Measurements from ENCODE around the gene SLCO2B1.

SLCO2B1 gene

DNA sequence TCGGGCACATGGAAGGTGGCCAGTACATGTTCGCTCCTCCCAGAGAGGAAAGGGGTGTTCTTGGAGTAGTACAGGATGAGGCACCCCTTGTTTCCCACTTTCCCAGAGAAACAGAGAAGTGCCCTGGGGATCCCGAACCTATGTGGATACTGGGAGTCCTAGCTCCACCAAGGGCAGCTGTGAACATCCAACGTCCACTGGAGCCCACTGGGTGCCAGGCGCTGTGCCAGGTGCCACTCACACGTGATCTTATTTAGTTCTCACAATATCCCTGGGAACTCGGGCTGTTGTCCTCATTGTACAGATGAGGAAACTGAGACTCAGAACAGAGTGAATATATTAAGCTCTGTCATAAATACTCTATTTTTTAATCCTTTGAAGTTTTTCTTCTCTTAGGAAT, 12.0 kb downstream of the SLCO2B1 start:
- no peak for DNase-seq

DNA sequence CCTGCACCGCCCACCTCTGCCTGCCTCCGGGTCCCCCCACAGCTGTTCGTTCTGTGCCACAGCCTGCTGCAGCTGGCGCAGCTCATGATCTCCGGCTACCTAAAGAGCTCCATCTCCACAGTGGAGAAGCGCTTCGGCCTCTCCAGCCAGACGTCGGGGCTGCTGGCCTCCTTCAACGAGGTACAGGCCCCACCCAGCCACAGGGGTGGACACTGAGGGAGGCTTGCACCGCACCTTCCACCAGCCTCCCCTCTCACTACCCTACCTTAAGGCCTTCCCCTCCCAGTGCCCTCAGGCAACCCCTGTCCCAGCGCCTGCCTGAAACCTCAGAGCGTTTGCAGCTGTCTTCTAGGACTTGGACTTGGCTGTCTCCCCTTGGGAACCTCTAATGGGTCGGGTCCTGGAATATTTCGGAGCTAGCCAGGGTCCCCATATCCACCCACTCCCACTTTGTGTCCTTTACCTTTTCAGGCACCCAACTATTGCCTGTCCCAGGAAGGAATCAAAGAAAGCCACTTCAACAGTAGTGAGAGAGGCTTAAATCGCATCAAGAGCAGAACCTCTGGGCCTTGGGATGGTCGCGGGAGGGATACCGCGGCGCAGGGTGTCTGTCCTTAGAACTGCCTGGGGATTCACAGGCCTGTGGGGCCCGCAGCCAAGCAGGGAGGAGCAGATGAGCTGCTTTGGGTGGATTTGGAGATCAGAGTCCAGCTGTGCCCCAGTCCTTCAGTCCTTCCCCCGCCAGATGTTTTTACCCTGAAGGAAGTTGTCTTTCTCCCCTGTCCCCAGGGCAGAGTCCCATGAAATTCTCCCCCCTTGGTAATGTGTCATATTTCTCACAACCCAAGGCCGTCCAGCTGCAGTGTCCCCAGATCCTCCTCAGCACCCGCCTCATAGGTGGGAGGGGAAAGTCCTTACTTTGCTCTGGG, 13.3 kb downstream of the SLCO2B1 start:
- no peak for DNase-seq

DNA sequence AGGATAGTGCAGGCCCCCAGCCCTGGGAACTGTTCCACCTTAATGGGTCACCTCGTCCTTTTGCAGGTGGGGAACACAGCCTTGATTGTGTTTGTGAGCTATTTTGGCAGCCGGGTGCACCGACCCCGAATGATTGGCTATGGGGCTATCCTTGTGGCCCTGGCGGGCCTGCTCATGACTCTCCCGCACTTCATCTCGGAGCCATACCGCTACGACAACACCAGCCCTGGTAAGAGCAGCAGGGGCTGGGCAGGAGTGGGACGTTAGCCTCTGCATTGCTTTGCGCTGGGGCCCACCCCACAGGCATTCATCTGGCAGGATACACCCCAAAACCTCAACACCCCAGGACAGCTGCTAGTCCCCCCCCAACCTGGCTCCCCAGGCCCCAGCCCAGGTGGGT, 14.8 kb downstream of the SLCO2B1 start:
- no peak for DNase-seq

DNA sequence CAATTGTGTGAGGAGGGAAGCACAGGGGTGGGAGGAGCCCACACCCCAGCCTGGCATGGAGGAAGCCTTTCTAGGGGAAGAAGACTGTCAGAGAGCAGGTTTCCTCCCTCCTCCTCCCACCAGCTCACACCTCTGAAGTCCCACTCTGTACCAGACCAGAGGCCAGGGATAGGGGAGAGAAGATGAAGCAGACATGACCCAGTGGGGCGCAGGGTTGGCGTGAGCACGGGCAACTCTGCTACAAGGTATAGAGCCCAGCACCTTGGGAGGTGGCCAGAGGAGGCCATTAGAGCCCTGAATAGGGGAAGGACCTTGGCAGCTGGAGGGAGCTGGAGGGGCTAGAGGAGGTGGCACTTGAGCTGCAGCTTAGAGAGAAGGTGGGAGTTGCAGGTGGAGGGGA, 15.9 kb downstream of the SLCO2B1 start:
- no peak for DNase-seq

DNA sequence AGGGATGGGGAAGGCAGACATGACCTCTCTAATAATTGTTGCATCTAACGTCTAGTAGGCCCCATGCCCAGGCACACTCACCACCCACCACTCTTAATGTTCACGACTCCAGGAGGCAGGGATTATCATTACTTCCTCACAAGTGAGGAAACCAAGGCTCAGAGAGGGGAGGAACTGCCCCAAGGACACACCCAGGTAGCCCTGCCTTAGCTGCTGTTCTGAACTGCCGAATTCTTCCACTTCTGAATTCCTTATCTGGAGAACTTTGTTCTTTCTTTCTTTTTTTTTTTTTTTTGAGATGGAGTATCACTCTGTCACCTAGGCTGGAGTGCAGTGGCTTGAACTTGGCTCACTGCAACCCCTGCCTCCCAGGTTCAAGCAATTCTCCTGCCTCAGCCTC, 16.7 kb downstream of the SLCO2B1 start:
- no peak for DNase-seq

DNA sequence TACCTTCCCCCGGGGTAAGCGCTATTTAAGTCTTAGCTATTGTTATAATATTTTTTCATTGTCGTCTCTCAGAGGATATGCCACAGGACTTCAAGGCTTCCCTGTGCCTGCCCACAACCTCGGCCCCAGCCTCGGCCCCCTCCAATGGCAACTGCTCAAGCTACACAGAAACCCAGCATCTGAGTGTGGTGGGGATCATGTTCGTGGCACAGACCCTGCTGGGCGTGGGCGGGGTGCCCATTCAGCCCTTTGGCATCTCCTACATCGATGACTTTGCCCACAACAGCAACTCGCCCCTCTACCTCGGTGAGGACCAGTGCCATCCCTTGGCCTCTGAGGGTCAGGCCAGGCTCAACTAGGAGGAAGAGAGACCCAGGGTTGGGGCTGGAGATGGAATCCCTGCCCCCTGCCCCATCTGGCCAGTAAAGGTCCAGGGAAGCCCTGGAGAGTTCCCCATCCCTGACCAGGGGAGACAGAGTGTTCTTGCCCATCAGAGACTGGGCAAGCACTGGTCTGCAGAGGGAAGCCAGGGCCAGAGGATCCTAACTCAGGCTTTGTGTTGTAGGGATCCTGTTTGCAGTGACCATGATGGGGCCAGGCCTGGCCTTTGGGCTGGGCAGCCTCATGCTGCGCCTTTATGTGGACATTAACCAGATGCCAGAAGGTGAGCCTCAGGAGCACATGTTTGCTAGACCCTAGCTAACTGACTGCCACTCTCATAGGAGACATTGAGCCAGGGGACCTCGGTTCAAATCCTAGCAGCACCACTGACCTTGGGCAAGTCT, 18.4 kb downstream of the SLCO2B1 start:
- DNase-seq, result no peak

DNA sequence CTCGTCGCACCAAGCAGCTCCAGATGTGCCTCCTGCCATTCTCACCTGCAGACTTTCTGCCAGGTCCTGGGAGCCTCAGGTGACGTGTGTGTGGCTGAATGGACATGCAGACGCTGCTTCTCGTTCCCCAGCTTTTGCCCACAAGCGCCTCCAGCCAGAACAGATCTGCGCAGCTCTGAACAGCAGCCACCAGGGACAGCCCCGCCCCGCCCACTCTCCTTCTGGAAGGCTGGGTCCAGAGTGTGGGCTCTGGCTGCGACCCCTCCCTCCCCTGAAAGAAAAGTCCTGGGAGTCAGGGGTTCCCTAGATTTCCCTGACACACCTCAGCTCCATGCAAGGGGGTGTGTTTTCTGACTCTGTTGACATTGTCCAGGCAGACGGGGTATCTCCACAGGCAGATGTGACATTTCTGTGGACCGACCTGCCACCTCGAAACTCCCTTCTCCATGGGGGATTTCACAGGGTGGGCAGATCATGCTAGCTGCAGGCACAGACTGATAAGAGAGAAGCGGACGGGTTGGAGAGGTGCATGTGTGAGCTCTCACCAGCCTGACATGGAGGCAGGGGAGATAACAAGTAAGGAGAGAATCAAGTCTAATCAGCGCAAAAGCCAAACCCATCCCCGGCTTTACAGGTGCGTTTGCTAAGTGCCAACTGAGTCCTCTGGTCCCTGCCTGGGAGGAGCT, 19.8 kb downstream of the SLCO2B1 start:
- DNase-seq, result no peak

DNA sequence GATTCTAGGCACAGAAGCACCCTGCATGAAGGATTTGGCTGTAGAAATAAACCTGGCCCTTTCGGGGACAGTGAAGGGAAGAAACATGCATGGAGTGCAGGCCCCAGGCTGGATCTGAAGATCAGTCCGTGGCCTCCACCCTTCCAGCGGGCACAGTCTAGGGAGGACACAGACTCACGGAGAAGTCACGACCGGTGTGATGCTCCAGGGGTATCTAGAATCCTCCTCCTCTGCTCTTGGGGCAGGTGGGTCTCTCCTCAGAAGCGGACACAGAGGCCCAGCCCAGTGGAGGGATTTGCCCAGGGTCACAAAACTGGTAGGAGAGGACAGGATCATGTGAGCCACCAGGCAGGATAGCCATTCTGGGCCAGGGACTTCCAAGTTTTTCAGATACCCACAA, 22.4 kb downstream of the SLCO2B1 start:
- no peak for DNase-seq

DNA sequence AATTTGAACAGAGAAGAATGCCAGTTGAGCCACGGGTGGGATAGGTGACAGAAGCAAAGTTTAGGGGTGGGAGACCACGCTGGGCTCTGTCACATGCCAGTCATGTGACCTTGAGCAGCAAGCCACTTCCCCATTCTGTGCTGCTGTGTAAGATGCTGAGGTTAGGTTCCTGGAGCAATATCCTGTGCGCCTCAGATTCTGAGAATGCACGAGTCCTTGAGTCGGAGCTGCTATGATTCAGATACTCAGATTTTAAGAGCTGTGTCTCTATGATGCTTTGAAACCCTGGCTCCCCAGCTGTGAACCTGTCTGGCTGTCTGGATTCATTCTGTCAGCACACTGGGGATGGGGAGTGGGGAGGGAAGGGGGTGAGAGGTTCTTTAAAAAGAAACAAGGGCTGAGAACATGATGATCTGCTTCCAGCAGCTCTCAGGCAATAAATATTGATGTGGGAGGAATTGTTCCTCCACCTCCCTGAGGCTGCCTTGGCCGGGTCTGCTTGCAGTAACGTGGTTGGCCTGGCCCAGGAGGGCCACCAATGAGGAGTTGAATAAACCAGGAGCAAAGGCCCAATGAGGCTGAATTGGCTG, 24.0 kb downstream of the SLCO2B1 start:
- no peak for DNase-seq

DNA sequence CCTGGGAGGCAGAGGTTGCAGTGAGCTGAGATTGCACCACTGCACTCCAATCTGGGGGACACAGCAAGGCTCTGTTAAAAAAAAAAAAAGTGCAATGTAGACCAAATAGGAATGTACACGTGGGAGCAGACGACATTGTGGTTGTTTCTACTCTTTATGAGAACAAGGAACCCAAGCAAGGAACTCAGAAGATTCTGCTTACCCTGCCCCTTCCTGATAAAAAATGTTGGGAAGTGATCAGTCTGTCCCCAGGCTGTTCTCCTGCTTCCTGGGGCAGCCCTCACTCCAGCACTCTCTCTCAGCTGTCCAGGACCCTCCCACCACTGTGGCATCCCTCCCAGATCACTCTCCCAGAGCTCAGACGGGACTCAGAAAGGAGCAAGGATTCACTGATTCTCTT, 31.8 kb downstream of the SLCO2B1 start:
- DNase-seq, result no peak

DNA sequence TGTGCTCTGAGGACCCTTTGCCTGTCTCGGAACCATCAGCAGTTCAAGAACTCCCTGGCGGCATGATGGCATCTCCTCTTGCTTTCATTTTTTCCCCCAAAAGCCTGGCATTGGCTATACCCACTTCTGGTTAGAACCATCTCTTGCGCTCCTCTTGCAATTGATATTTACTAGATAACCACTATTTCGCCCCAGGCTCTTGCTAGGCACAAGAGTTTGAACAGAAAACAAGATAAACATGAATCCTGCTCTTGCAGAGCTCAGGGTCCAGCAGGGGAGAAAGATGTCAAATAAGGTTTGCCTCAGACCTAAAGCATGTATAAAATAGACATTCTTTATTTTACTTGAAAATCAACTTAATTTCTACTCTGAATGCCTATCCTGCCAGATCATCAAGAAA, 33.1 kb downstream of the SLCO2B1 start:
- no peak for DNase-seq

DNA sequence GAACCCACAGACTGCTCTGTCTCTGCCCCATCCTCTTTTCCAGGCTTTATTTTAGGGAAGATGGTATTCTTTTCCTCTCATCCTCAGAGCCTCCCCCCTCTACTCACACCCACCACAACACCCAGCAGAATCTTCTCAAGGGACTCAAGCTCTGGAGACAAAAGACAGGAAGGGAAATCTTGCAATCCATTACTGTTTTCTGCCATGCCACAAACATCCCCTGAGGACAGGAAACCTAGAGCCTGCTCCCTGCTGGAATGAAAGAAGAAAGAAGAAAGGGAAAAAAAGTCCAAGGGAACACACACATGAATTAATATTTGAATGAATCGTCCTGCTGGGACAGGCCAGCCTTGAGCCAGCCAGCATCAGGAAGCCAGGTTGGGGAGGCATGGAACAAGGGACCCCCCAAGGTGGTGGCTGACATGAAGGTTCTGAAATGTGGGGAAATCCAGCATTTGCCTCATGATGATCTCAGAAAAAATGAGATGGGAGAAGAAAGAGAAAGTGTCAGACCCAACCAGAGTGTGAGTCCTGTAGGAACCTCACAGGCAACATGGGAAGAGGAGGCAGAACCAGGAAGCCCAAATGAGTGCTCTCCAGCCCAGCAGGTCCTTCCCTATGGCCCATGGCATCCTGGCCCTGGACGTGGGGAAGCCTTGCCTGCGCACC, 34.0 kb downstream of the SLCO2B1 start:
- no peak for DNase-seq

DNA sequence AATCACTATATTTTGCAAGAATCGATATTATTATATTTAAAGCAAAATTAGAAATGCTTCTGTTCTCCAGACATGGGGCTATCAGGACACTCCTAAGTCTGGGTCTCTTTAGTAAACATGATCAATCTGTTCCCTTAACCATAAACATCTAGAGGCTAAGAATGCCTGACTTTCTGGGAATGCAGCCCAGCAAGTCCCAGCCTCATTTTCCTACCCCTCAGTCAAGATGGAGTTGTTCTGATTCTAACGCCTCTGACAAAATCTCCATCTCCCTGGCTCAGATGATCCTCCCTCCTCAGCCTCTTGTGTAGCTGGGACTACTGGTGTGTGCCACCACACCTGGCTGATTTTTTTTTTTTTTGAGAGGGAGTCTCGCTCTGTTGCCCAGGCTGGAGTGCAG, 35.0 kb downstream of the SLCO2B1 start:
- no peak for DNase-seq

DNA sequence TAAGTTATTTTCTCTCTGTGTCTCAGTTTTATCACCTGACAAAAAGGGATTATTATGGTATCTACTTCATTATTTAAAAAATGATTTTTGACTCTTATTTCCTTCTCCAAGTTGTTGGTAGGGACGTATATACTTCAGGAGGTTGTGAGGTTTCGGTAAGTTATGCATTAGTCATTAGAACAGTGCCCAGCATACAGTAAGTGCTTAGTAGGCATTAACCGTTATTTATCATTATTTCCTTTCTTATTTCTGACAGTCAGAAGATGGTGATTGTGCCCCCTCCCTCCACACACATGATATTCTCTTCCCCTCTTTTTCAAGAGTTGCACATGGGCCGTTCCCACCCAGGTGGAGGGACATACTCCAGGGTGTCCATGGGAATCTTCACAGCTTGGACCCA, 36.1 kb downstream of the SLCO2B1 start:
- no peak for DNase-seq

DNA sequence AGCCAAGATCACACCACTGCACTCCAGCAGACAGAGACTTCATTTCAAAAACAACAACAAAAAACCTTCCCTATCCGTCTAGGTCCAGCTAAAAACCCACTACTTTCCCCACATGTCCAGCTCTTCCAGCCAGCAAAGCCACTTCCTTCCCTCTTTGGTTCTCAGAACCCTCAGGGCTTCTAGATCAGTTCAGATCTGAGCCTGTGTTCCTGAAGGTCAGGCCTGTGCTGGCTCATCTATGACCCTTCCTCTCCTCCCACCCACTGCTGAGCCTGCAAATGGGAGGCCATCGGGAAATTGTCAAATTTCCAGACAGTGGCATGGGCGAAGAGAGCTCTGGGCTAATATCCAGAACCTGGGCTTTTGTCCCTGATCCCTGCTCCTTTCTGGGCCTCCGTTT, 37.8 kb downstream of the SLCO2B1 start:
- DNase-seq, result no peak

DNA sequence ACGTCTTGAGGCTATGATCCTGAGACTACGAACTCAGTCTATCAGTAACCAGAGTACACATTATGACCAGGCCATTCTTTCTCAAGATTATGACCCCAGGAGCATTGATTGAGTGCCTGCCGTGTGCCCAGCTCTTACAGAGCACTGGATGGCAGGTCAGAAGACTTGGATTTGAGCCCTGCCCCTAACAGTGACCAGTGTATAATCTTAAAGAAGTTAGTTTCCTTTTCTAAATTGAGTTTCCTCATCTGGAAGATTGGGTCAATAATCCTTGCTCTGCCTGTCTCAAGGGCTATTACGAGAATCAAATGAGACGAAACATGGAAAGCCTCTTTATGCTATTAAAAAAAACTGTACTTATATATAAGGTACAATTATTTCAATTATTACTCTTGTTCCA, 38.2 kb downstream of the SLCO2B1 start:
- no peak for DNase-seq

DNA sequence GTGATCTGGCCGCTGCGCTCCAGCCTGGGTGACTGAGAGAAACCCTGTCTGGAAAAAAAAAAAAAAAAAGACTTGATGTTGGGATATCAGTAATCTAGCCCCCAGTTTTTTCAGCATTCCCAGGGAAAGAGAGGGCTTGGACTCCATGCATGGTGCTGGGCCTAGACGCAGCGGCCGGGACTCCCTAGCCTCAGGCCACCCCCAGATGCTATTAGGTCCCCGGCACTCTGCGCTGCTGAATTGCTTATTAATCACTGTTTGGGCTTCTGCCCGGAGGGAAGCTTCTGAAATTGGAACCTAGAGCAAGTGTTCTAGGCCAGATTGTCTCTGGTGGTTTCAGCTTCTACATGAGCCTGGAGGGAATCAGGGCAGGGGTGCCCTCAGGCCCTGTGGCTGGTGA, 39.0 kb downstream of the SLCO2B1 start:
- no peak for DNase-seq

DNA sequence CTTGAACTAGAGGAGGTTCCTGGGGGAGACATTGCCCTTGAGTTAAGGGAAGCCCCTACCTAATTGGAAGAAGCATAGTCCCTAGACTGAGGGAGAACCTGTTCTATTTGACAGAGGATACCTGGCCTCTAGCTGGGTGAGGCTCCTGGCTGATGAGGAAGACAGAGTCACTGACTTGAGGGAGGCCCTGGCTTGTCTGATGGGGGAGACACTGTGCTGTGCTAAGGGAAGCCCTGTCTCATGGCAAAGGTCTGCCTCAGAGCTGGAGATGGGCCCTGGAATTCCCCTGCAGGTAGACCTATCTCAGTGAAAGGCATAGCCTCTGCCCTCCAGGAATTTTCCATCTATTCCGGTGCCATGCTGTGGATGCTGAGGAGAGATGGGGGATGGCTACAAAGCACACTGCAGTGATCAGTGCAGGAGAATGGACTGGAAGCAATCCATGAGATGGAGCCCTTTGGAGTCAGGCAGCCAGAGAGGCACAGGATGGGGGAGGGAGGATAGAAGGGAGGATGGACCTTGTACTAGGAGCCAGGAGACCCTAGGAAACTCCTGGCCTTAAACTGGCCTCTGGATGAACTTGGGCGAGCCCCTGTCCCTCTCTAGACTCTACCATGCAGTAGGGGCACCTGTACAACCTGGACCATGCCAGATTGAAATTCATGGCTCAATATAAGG, 39.9 kb downstream of the SLCO2B1 start:
- DNase-seq, result no peak

DNA sequence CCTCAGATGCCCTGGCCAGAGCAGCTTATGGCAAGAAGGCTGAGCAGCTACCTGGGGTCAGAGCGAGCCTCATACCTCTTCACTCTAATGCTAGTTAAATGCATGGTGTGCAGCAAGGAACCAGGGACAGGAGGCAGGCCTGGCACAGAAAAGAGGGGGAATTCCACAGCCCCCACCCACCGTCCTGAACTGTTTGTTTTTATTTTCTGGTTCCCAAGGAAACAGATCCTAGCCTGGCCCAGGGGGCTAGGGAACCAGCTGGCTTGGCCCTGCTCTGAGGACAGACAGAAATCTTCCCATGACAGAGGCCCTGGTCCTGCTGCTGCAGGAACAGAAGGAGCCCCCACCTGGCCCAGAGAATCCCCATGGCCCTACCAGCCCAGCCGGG, 40.4 kb downstream of the SLCO2B1 start:
- peak; percentile 69 for DNase-seq

DNA sequence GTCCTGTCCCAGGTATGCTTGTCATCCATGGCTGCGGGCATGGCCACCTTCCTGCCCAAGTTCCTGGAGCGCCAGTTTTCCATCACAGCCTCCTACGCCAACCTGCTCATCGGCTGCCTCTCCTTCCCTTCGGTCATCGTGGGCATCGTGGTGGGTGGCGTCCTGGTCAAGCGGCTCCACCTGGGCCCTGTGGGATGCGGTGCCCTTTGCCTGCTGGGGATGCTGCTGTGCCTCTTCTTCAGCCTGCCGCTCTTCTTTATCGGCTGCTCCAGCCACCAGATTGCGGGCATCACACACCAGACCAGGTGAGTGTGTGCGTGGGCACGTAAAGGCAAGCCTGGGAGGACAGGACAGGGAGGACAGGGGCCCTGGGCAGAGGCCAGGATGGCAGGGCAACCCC, 42.4 kb downstream of the SLCO2B1 start:
- DNase-seq, result peak; percentile 38

DNA sequence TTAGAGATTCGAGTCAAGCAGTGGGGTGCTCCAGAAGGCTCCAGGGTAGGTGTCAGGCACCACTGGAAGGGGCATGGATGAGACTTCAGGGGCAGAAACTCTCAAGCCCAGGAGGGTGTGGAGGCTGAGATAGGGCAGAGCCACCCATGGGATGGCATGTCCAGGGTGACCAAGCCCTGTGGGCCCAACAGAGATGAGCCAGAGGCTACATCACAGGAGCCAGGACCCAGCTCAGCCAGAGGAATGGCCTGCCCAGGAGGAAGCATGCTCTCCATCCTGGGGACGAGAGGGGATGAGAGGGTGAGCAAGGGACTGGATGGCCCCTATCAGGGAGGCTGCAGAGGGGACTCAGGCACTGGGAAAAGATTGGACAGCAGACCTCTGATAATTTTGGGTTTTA, 42.8 kb downstream of the SLCO2B1 start:
- peak; percentile 39 for DNase-seq

DNA sequence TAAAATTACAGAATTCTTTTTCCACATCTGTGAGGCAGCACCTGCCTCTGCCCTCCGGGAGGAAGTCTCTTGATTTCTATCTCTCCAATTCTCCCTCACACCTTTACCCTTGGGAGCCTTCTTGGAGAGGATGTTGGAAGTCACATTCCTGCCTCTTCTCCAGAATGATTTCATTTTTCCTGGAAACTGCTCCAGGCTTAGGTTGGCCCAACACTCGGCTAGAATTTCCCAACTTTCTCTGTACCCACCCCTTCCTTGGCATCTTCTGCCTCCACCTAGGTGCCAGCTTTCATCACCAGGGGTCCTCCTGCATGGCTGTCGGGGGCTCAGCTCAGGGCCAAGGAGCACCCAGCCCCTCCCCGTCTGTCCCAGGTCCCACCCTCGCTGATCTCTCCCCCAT, 43.2 kb downstream of the SLCO2B1 start:
- DNase-seq, result peak; percentile 36
